Epithelial cell of esophagus (primary cell): ENCODE results near the gene AKT1S1.

Experiments
- DNase-seq: peaks from one replicate; pipeline ENCODE4 v3.0.0; 2010; ENCODE audit warnings: low read depth
- H3K4me3 ChIP-seq: 2 replicates; pipeline ENCODE4 v1.5.1; 2011; ENCODE audit warnings: mild to moderate bottlenecking, low read length, control low read depth
- CTCF ChIP-seq: IDR thresholded peaks from 2 replicates; pipeline ENCODE4 v1.5.1; 2011; ENCODE audit warnings: low read depth, mild to moderate bottlenecking, low read length, control low read depth, inconsistent platforms; ENCODE audit not compliant: insufficient read depth; ENCODE audit errors: missing control alignments

The AKT1S1 gene

DNA sequence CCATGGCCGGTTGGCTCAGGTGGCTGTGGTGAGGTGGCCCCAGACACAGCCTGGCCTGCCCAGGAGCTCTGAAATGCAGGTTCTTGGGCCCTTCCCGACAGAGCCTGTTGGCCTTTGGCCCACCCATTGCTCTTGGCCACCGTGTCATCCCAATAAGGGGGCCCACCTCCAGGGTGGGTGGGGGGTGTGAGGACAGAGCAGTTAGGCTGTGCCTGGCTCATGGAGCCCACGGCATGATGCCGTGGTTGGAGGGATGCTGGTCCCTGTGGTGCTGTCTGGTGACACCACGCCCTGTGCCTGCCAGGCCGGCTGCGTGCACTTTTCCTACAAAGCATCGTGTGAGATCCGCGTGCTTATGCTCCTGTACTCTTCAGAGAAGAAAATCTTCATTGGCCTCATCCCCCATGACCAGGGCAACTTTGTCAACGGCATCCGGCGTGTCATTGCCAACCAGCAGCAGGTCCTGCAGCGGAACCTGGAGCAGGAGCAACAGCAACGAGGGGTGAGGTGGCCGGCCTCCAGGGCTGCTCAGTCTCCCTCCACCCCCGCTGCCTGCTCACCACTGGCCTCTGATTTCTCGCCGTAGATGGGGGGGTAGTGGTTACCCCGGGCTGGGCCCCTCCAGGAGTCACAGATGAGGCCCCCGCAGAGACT is 17.3 kb downstream of the AKT1S1 start:
- DNase-seq: no peak
- no peak overlapping the region for H3K4me3 ChIP-seq
- no peak for TF ChIP-seq CTCF

GRCh38 chr19:49858088-49858985 is 18.8 kb downstream of the AKT1S1 start:
- TF ChIP-seq CTCF: no peak
- DNase-seq: no peak
- no peak overlapping the region for H3K4me3 ChIP-seq

GRCh38 chr19:49857838-49858087 is 19.4 kb downstream of the AKT1S1 start:
- DNase-seq: no peak
- no peak for TF ChIP-seq CTCF
- no peak overlapping the region for H3K4me3 ChIP-seq

DNA sequence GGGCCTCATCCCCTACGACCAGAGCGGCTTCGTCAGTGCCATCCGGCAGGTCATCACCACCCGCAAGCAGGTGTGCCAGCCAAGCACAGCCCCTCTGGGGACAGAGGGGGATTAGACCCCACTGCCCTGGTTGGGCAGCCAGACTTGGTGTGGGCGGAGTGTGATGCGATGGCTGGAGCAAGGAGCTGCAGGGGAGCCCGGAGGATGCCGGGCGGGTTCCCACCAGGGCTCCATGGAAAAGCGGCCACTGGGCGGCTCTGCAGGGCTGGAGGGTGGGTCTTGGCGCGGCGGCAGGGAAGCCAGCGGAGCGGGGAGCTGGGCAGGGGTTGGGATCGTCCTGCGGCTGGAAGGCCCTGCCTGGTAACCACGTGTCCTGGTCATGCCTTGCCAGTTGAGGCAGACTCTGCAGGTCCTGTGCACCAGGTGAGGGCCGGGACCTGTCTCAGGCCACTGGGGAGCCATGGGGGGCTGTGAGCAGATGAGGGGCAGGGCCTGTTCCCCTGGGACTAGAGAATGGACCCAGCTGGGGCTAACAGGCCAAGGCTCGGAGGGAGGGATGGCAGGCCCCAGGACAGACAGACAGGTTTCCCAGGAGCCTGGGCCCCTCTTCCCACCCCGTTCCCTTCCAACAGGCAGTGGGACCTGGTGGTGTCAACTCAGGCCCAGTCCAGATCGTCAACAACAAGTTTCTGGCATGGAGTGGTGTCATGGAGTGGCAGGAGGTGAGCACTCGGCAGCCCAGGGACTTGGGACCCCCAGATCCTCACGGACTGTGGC is 19.9 kb downstream of the AKT1S1 start:
- no peak for DNase-seq
- TF ChIP-seq CTCF: no peak
- no peak overlapping the region for H3K4me3 ChIP-seq

- DNase-seq: no peak
- no peak overlapping the region for H3K4me3 ChIP-seq
- TF ChIP-seq CTCF: no peak
Observed at GRCh38 chr19:49856574-49857021, 20.6 kb downstream of the AKT1S1 start.

GRCh38 chr19:49855676-49856573 is 21.2 kb downstream of the AKT1S1 start:
- H3K4me3 ChIP-seq: no peak overlapping the region
- TF ChIP-seq CTCF: no peak
- DNase-seq: no peak
